Measurements from ENCODE around the gene GPR37L1. TPM values are rescaled to one million over a fixed set of nuclear protein-coding genes. Genes with fewer than 3 reads are reported as not detected.

GPR37L1 gene
- total and polyA plus RNA-seq, 2 experiments from 2014 or later: 0.03 TPM; not detected in 1

GRCh38 chr1:202170726-202171125 is 48.0 kb downstream of the GPR37L1 start:
- no peak overlapping the region for H3K4me2 ChIP-seq (ENCODE audit: unreplicated experiment)
- no peak for DNase-seq
- no peak overlapping the region for H3K4me3 ChIP-seq
- WGBS, 2 experiments (ENCODE audit: low coverage in 1 of 2, low lambda C conversion rate in 2 of 2, missing lambda C conversion rate in 2 of 2): 87 to 93% methylated on average over 6 of the region's 6 CpGs
- TF ChIP-seq EZH2phosphoT487 (IDR thresholded peaks at IDR 0.05; ENCODE audit: insufficient read depth, low read depth) (no peak), EZH2 (IDR thresholded peaks at IDR 0.05; ENCODE audit: insufficient read depth, poor library complexity, severe bottlenecking) (no peak)
- H2AFZ ChIP-seq: no peak overlapping the region
- H3K9ac ChIP-seq: no peak overlapping the region
- H3K36me3 ChIP-seq (ENCODE audit: low read depth): no peaks in the 10 kb centered on the region
- H4K20me1 ChIP-seq (ENCODE audit: insufficient read depth): no peaks in the 10 kb centered on the region
- H3F3A ChIP-seq (ENCODE audit: insufficient read depth): no peaks in the 10 kb centered on the region
- H3K27ac ChIP-seq: no peak overlapping the region
- H3K27me3 ChIP-seq (replicated peaks; ENCODE audit: insufficient read depth): no peaks in the 10 kb centered on the region
- no peaks in the 10 kb centered on the region for H3K9me3 ChIP-seq (ENCODE audit: low read depth)
- H3K79me2 ChIP-seq (ENCODE audit: insufficient read depth): no peaks in the 10 kb centered on the region
- peaks cover 7% of the 10 kb centered on the region; the same call in 1 of the 2 replicates for H3K4me1 ChIP-seq (ENCODE audit: insufficient read depth)
- in situ Hi-C loops (cut with MboI): loop anchor here (10.0 kb wide), 1 partner anchor 544 kb away; the partner anchor contains the start of gene SYT2
- no peaks in the 10 kb centered on the region for H3K9me2 ChIP-seq (ENCODE audit: insufficient read depth)

- DNase-seq: no peak
- in situ Hi-C loops (cut with MboI): loop anchor here (10.0 kb wide), 1 partner anchor 543 kb away; the partner anchor contains the start of gene SYT2
These were observed 48.7 kb downstream of the GPR37L1 start for GRCh38 chr1:202171292-202172014.

GRCh38 chr1:202172015-202172355 is 49.3 kb downstream of the GPR37L1 start:
- Histone ChIP-seq H3K4me3 (no peak overlapping the region), H2AFZ (no peak overlapping the region), H3K27ac (no peak overlapping the region), H3K4me2 (ENCODE audit: unreplicated experiment) (no peak overlapping the region), H3K9me2 (ENCODE audit: insufficient read depth) (no peaks in the 10 kb centered on the region), H3K9ac (no peak overlapping the region), H3K36me3 (ENCODE audit: low read depth) (no peaks in the 10 kb centered on the region), H3K4me1 (ENCODE audit: insufficient read depth) (peaks cover 7% of the 10 kb centered on the region; the same call in 1 of the 2 replicates), H3F3A (ENCODE audit: insufficient read depth) (no peaks in the 10 kb centered on the region), H3K27me3 (replicated peaks; ENCODE audit: insufficient read depth) (no peaks in the 10 kb centered on the region), H3K9me3 (ENCODE audit: low read depth) (no peaks in the 10 kb centered on the region), H4K20me1 (ENCODE audit: insufficient read depth) (no peaks in the 10 kb centered on the region), H3K79me2 (ENCODE audit: insufficient read depth) (no peaks in the 10 kb centered on the region)
- no peak for DNase-seq
- 81 to 85% methylated on average over 2 to 5 of the region's 5 CpGs for WGBS, 2 experiments (ENCODE audit: low coverage in 1 of 2, low lambda C conversion rate in 2 of 2, missing lambda C conversion rate in 2 of 2)
- in situ Hi-C loops (cut with MboI): loop anchor here (10.0 kb wide), 1 partner anchor 543 kb away; the partner anchor contains the start of gene SYT2
- no peak for TF ChIP-seq EZH2phosphoT487 (IDR thresholded peaks at IDR 0.05; ENCODE audit: insufficient read depth, low read depth)
- TF ChIP-seq EZH2 (IDR thresholded peaks at IDR 0.05; ENCODE audit: insufficient read depth, poor library complexity, severe bottlenecking): no peak

More at GRCh38 chr1:202171292-202172014, 48.7 kb downstream of the GPR37L1 start:
- Histone ChIP-seq H4K20me1 (ENCODE audit: insufficient read depth) (no peaks in the 10 kb centered on the region), H3K9ac (no peak overlapping the region), H3K9me2 (ENCODE audit: insufficient read depth) (no peaks in the 10 kb centered on the region), H3K79me2 (ENCODE audit: insufficient read depth) (no peaks in the 10 kb centered on the region), H3K27ac (no peak overlapping the region), H2AFZ (no peak overlapping the region), H3K4me1 (ENCODE audit: insufficient read depth) (peaks cover 7% of the 10 kb centered on the region; the same call in 1 of the 2 replicates), H3F3A (ENCODE audit: insufficient read depth) (no peaks in the 10 kb centered on the region), H3K27me3 (replicated peaks; ENCODE audit: insufficient read depth) (no peaks in the 10 kb centered on the region), H3K36me3 (ENCODE audit: low read depth) (no peaks in the 10 kb centered on the region), H3K4me3 (no peak overlapping the region), H3K4me2 (ENCODE audit: unreplicated experiment) (no peak overlapping the region), H3K9me3 (ENCODE audit: low read depth) (no peaks in the 10 kb centered on the region)
- WGBS, 2 experiments (ENCODE audit: low coverage in 1 of 2, low lambda C conversion rate in 2 of 2, missing lambda C conversion rate in 2 of 2): 86 to 89% methylated on average over 7 to 9 of the region's 11 CpGs
- TF ChIP-seq EZH2 (IDR thresholded peaks at IDR 0.05; ENCODE audit: insufficient read depth, poor library complexity, severe bottlenecking) (no peak), EZH2phosphoT487 (IDR thresholded peaks at IDR 0.05; ENCODE audit: insufficient read depth, low read depth) (no peak)

GRCh38 chr1:202173993-202174392 is 51.3 kb downstream of the GPR37L1 start:
- H3K9me3 ChIP-seq (ENCODE audit: low read depth): no peaks in the 10 kb centered on the region
- no peaks in the 10 kb centered on the region; the same call in 1 of the 2 replicates for H3K27me3 ChIP-seq (replicated peaks; ENCODE audit: insufficient read depth)
- H3K36me3 ChIP-seq (ENCODE audit: low read depth): no peaks in the 10 kb centered on the region
- TF ChIP-seq EZH2 (IDR thresholded peaks at IDR 0.05; ENCODE audit: insufficient read depth, poor library complexity, severe bottlenecking) (no peak), EZH2phosphoT487 (IDR thresholded peaks at IDR 0.05; ENCODE audit: insufficient read depth, low read depth) (no peak)
- no peaks in the 10 kb centered on the region for H3K9me2 ChIP-seq (ENCODE audit: insufficient read depth)
- no peaks in the 10 kb centered on the region for H3K79me2 ChIP-seq (ENCODE audit: insufficient read depth)
- 76 to 81% methylated on average over 7 of the region's 7 CpGs for WGBS, 2 experiments (ENCODE audit: low coverage in 1 of 2, low lambda C conversion rate in 2 of 2, missing lambda C conversion rate in 2 of 2)
- H4K20me1 ChIP-seq (ENCODE audit: insufficient read depth): no peaks in the 10 kb centered on the region
- H3K4me2 ChIP-seq (ENCODE audit: unreplicated experiment): no peak overlapping the region
- in situ Hi-C loops (cut with MboI): loop anchor here (10.0 kb wide), 1 partner anchor 541 kb away; the partner anchor contains the start of gene SYT2
- no peak overlapping the region for H3K27ac ChIP-seq
- no peak overlapping the region for H2AFZ ChIP-seq
- no peak overlapping the region for H3K9ac ChIP-seq
- no peaks in the 10 kb centered on the region for H3K4me1 ChIP-seq (ENCODE audit: insufficient read depth)
- H3K4me3 ChIP-seq: no peak overlapping the region
- H3F3A ChIP-seq (ENCODE audit: insufficient read depth): no peaks in the 10 kb centered on the region
- DNase-seq: no peak
